ENCODE measurements around the gene DNER. TPM values are rescaled to one million over a fixed set of nuclear protein-coding genes. Genes with fewer than 3 reads are reported as not detected.
"Not testable (repeated sequence)": the region's sequence is repeated elsewhere in the genome, so short reads cannot be mapped to it uniquely, and the experiment has no call there.

Gene DNER
- total RNA-seq, 1 donor from 2014 or later: 1.6 TPM

- H3K4me3 ChIP-seq (ENCODE audit: low read length in 3 of 3): no peak overlapping the region
- H3K27me3 ChIP-seq (ENCODE audit: control insufficient read depth in 3 of 3, insufficient read depth in 3 of 3, low read length in 3 of 3): no peaks in the 10 kb centered on the region
- no peak overlapping the region for H3K9ac ChIP-seq (ENCODE audit: low read depth in 1 of 3, low read length in 3 of 3)
- no peak overlapping the region for H3K27ac ChIP-seq (ENCODE audit: low read depth, low read length)
- no peaks in the 10 kb centered on the region for H3K36me3 ChIP-seq (ENCODE audit: control insufficient read depth in 3 of 3, insufficient read depth in 3 of 3, low read length in 3 of 3)
- H3K9me3 ChIP-seq (ENCODE audit: control insufficient read depth in 3 of 3, low read length in 3 of 3): peaks cover 0 to 3% (median 0%) of the 10 kb centered on the region in 3 donors
- no peaks in the 10 kb centered on the region for H3K4me1 ChIP-seq (ENCODE audit: control insufficient read depth in 3 of 3, insufficient read depth in 3 of 3, low read length in 3 of 3)
These were observed 367.4 kb downstream of the DNER start for GRCh38 chr2:229346816-229347540.

- H3K4me3 ChIP-seq (ENCODE audit: low read length in 3 of 3): no peak overlapping the region
- H3K9ac ChIP-seq (ENCODE audit: low read depth in 1 of 3, low read length in 3 of 3): no peak overlapping the region
- no peaks in the 10 kb centered on the region for H3K27me3 ChIP-seq (ENCODE audit: control insufficient read depth in 3 of 3, insufficient read depth in 3 of 3, low read length in 3 of 3)
- no peak overlapping the region for H3K27ac ChIP-seq (ENCODE audit: low read depth, low read length)
- no peaks in the 10 kb centered on the region for H3K36me3 ChIP-seq (ENCODE audit: control insufficient read depth in 3 of 3, insufficient read depth in 3 of 3, low read length in 3 of 3)
- no peaks in the 10 kb centered on the region for H3K4me1 ChIP-seq (ENCODE audit: control insufficient read depth in 3 of 3, insufficient read depth in 3 of 3, low read length in 3 of 3)
- H3K9me3 ChIP-seq (ENCODE audit: control insufficient read depth in 3 of 3, low read length in 3 of 3): no peaks in the 10 kb centered on the region
These were observed 369.4 kb downstream of the DNER start for GRCh38 chr2:229344955-229345354.

DNA sequence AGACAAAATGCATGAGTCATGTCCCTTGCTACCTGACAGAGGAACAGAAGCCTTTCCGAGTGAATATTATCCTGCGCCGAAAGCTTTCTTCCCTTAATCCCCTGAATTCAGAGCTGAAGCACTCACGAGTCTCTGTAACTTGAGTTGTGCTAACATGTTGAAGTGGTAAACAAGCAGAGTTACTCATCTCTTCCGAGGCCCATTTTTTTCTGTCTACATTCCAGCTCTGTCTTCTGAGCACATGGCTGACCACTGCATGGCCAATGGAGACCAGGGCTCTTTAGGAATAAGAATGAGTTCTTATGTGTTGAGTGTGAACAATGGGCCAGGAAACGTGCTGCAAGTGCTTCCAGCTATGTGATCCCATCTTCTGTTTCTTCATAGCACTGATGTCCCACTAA lies 370.2 kb downstream of the DNER start:
- H3K36me3 ChIP-seq (ENCODE audit: control insufficient read depth in 3 of 3, insufficient read depth in 3 of 3, low read length in 3 of 3): no peaks in the 10 kb centered on the region
- no peak overlapping the region for H3K9ac ChIP-seq (ENCODE audit: low read depth in 1 of 3, low read length in 3 of 3)
- H3K4me3 ChIP-seq (ENCODE audit: low read length in 3 of 3): no peak overlapping the region
- H3K27ac ChIP-seq (ENCODE audit: low read depth, low read length): no peak overlapping the region
- no peaks in the 10 kb centered on the region for H3K27me3 ChIP-seq (ENCODE audit: control insufficient read depth in 3 of 3, insufficient read depth in 3 of 3, low read length in 3 of 3)
- no peaks in the 10 kb centered on the region for H3K4me1 ChIP-seq (ENCODE audit: control insufficient read depth in 3 of 3, insufficient read depth in 3 of 3, low read length in 3 of 3)
- no peaks in the 10 kb centered on the region for H3K9me3 ChIP-seq (ENCODE audit: control insufficient read depth in 3 of 3, low read length in 3 of 3)

DNA sequence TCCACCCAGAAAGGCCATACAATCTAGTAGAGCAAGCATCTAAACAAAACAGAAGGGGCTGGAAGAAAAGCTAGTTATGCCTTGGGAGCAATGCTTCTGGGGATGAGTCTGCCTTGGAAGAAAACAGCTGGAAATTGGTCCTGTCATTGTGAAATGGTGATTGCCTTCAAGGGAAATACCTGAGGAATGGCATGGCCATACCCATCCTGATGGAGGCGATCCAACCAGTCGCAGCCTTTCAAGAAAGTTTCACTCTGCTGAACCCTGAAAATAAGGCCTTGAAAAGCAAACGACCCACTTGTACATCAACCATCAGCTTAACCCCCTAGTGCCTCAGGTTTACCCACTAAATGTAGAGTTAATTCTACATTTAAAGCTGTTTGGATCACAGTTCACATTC lies 370.7 kb downstream of the DNER start:
- Histone ChIP-seq H3K4me1 (ENCODE audit: control insufficient read depth in 3 of 3, insufficient read depth in 3 of 3, low read length in 3 of 3) (no peaks in the 10 kb centered on the region), H3K27ac (ENCODE audit: low read depth, low read length) (no peak overlapping the region), H3K9me3 (ENCODE audit: control insufficient read depth in 3 of 3, low read length in 3 of 3) (no peaks in the 10 kb centered on the region), H3K9ac (ENCODE audit: low read depth in 1 of 3, low read length in 3 of 3) (no peak overlapping the region), H3K27me3 (ENCODE audit: control insufficient read depth in 3 of 3, insufficient read depth in 3 of 3, low read length in 3 of 3) (no peaks in the 10 kb centered on the region), H3K36me3 (ENCODE audit: control insufficient read depth in 3 of 3, insufficient read depth in 3 of 3, low read length in 3 of 3) (no peaks in the 10 kb centered on the region), H3K4me3 (ENCODE audit: low read length in 3 of 3) (no peak overlapping the region)

DNA sequence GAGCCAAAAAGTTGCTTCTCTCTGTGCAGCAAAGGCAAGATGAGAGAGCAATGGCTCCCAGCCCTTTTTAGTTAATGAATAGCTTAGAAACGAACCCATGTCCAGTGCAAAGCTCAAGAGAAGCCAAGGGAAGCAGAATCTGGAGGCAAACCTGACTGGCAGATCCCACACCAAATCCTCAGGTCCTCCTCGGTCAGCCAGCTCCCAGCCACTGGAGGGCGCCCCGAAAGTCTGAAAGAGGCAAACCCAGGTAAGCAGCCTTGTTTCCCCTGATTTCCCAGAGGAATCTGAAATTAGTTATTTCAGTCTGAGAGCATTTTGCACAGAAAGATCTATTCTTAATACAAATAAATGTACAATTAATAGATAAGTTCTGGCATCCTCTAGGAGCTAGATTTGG lies 372.0 kb downstream of the DNER start:
- Histone ChIP-seq H3K27me3 (ENCODE audit: control insufficient read depth in 3 of 3, insufficient read depth in 3 of 3, low read length in 3 of 3) (no peaks in the 10 kb centered on the region), H3K27ac (ENCODE audit: low read depth, low read length) (no peak overlapping the region), H3K9ac (ENCODE audit: low read depth in 1 of 3, low read length in 3 of 3) (no peak overlapping the region), H3K36me3 (ENCODE audit: control insufficient read depth in 3 of 3, insufficient read depth in 3 of 3, low read length in 3 of 3) (no peaks in the 10 kb centered on the region), H3K4me1 (ENCODE audit: control insufficient read depth in 3 of 3, insufficient read depth in 3 of 3, low read length in 3 of 3) (no peaks in the 10 kb centered on the region), H3K4me3 (ENCODE audit: low read length in 3 of 3) (no peak overlapping the region), H3K9me3 (ENCODE audit: control insufficient read depth in 3 of 3, low read length in 3 of 3) (no peaks in the 10 kb centered on the region)

GRCh38 chr2:229340086-229340760 lies 374.1 kb downstream of the DNER start:
- no peak overlapping the region for H3K27ac ChIP-seq (ENCODE audit: low read depth, low read length)
- H3K36me3 ChIP-seq (ENCODE audit: control insufficient read depth in 3 of 3, insufficient read depth in 3 of 3, low read length in 3 of 3): no peaks in the 10 kb centered on the region
- H3K27me3 ChIP-seq (ENCODE audit: control insufficient read depth in 3 of 3, insufficient read depth in 3 of 3, low read length in 3 of 3): no peaks in the 10 kb centered on the region
- H3K9ac ChIP-seq (ENCODE audit: low read depth in 1 of 3, low read length in 3 of 3): no peak overlapping the region
- no peak overlapping the region for H3K4me3 ChIP-seq (ENCODE audit: low read length in 3 of 3)
- H3K4me1 ChIP-seq (ENCODE audit: control insufficient read depth in 3 of 3, insufficient read depth in 3 of 3, low read length in 3 of 3): peaks cover 0 to 3% (median 0%) of the 10 kb centered on the region in 3 donors
- H3K9me3 ChIP-seq (ENCODE audit: control insufficient read depth in 3 of 3, low read length in 3 of 3): no peaks in the 10 kb centered on the region

- H3K4me3 ChIP-seq (ENCODE audit: low read length in 3 of 3): no peak overlapping the region
- H3K36me3 ChIP-seq (ENCODE audit: control insufficient read depth in 3 of 3, insufficient read depth in 3 of 3, low read length in 3 of 3): no peaks in the 10 kb centered on the region
- no peaks in the 10 kb centered on the region for H3K9me3 ChIP-seq (ENCODE audit: control insufficient read depth in 3 of 3, low read length in 3 of 3)
- no peak overlapping the region for H3K27ac ChIP-seq (ENCODE audit: low read depth, low read length)
- no peak overlapping the region for H3K9ac ChIP-seq (ENCODE audit: low read depth in 1 of 3, low read length in 3 of 3)
- no peaks in the 10 kb centered on the region for H3K27me3 ChIP-seq (ENCODE audit: control insufficient read depth in 3 of 3, insufficient read depth in 3 of 3, low read length in 3 of 3)
- H3K4me1 ChIP-seq (ENCODE audit: control insufficient read depth in 3 of 3, insufficient read depth in 3 of 3, low read length in 3 of 3): peaks cover 0 to 3% (median 0%) of the 10 kb centered on the region in 3 donors
These were observed 374.7 kb downstream of the DNER start for GRCh38 chr2:229339618-229340017.

DNA sequence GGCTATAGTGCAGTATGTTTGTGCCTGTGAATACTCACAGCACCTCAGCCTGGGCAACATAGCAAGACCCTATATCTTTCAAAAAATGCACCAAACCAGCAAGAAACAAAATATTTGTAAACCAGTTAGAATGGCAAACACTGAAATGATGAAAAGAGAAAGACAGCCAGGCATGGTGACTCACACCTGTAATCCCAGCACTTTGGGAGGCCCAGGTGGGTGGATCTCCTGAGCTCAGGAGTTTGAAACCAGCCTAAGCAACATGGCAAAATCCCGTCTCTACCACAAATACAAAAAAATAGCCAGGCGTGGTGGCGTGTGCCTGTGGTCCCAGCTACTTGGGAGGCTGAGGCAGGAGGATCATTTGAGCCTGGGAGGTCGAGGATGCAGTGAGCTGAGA lies 375.2 kb downstream of the DNER start:
- H3K27me3 ChIP-seq (ENCODE audit: control insufficient read depth in 3 of 3, insufficient read depth in 3 of 3, low read length in 3 of 3); H3K27ac ChIP-seq (ENCODE audit: low read depth, low read length); H3K36me3 ChIP-seq (ENCODE audit: control insufficient read depth in 3 of 3, insufficient read depth in 3 of 3, low read length in 3 of 3); H3K4me1 ChIP-seq (ENCODE audit: control insufficient read depth in 3 of 3, insufficient read depth in 3 of 3, low read length in 3 of 3); H3K9me3 ChIP-seq (ENCODE audit: control insufficient read depth in 3 of 3, low read length in 3 of 3); H3K9ac ChIP-seq (ENCODE audit: low read depth in 1 of 3, low read length in 3 of 3); H3K4me3 ChIP-seq (ENCODE audit: low read length in 3 of 3): not testable (repeated sequence)

DNA sequence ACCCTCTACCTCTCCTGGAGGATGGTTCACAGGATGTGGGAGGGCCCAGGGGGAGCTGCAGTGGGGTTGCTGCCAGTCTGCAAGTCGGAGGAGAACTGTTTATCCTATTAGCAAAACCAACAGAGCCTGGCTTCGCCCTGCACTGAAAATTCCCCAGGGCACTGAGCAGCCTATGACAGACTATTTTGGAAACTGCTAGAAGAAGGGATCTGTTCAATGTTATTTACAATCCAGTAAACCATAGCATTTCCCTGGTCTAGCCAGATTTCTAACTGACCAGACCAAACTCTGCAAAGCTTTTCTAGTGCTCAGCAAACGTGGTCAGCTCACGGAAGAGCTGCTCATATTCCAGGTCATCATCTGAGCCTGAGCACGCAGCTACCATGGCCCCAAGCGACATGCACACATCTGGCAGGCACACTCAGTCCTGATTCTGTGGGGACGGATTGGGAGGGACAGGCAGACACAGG lies 378.4 kb downstream of the DNER start:
- Histone ChIP-seq H3K4me3 (ENCODE audit: low read length in 3 of 3) (no peak overlapping the region), H3K36me3 (ENCODE audit: control insufficient read depth in 3 of 3, insufficient read depth in 3 of 3, low read length in 3 of 3) (no peaks in the 10 kb centered on the region), H3K9me3 (ENCODE audit: control insufficient read depth in 3 of 3, low read length in 3 of 3) (no peaks in the 10 kb centered on the region), H3K27ac (ENCODE audit: low read depth, low read length) (no peak overlapping the region), H3K9ac (ENCODE audit: low read depth in 1 of 3, low read length in 3 of 3) (no peak overlapping the region), H3K27me3 (ENCODE audit: control insufficient read depth in 3 of 3, insufficient read depth in 3 of 3, low read length in 3 of 3) (no peaks in the 10 kb centered on the region), H3K4me1 (ENCODE audit: control insufficient read depth in 3 of 3, insufficient read depth in 3 of 3, low read length in 3 of 3) (peaks cover 0 to 3% (median 0%) of the 10 kb centered on the region in 3 donors)

DNA sequence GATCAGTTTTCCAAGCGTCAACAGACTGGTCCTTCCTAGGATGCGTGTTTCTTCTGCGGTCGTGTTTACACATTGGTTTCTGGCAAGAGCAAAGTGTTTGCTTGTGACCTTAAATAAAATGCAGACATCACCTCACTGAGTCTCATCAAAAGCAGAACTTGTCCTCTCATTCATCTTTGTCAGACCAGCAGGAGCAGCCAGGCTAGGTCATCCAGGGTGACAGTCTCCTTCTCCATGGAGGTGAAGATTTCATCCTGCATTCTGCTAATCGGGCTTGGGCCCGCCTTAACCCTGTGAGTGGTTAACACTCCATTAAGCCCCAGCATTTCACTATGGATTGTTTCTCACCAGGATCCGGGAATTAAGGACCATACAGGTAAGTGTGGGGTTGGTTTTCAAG lies 379.0 kb downstream of the DNER start:
- H3K9me3 ChIP-seq (ENCODE audit: control insufficient read depth in 3 of 3, low read length in 3 of 3): no peaks in the 10 kb centered on the region
- H3K4me1 ChIP-seq (ENCODE audit: control insufficient read depth in 3 of 3, insufficient read depth in 3 of 3, low read length in 3 of 3): peaks cover 0 to 3% (median 0%) of the 10 kb centered on the region in 3 donors
- H3K9ac ChIP-seq (ENCODE audit: low read depth in 1 of 3, low read length in 3 of 3): no peak overlapping the region
- no peaks in the 10 kb centered on the region for H3K27me3 ChIP-seq (ENCODE audit: control insufficient read depth in 3 of 3, insufficient read depth in 3 of 3, low read length in 3 of 3)
- H3K4me3 ChIP-seq (ENCODE audit: low read length in 3 of 3): no peak overlapping the region
- H3K27ac ChIP-seq (ENCODE audit: low read depth, low read length): no peak overlapping the region
- H3K36me3 ChIP-seq (ENCODE audit: control insufficient read depth in 3 of 3, insufficient read depth in 3 of 3, low read length in 3 of 3): no peaks in the 10 kb centered on the region

All from skeletal muscle tissue (tissue), 4 donors.